Activated naive CD4-positive, alpha-beta T cell treated with anti-CD3 and anti-CD28 coated beads, Interleukin-2, amount 50 U/mL, for 24 hours (primary cell): Measurements from ENCODE around the gene VEZT.
A peak's percentile ranks its signal among the peaks of the same experiment; 100 is the strongest.

Source experiments
- H3K27ac Mint-ChIP-seq: one replicate; pipeline ENCODE4 v1.8.0; 2021; ENCODE audit warnings: mild to moderate bottlenecking, mixed read lengths
- H3K27me3 Mint-ChIP-seq: one replicate; pipeline ENCODE4 v1.8.0; 2021; ENCODE audit warnings: mixed read lengths
- H3K36me3 Mint-ChIP-seq: one replicate; pipeline ENCODE4 v1.8.0; 2021; ENCODE audit warnings: mixed read lengths
- H3K4me1 Mint-ChIP-seq: one replicate; pipeline ENCODE4 v1.8.0; 2021; ENCODE audit warnings: mixed read lengths
- H3K4me3 Mint-ChIP-seq: one replicate; pipeline ENCODE4 v1.8.0; 2021; ENCODE audit warnings: mild to moderate bottlenecking, mixed read lengths
- H3K9me3 Mint-ChIP-seq: one replicate; pipeline ENCODE4 v1.8.0; 2021; ENCODE audit warnings: mixed read lengths

The VEZT gene

GRCh38 chr12:95212586-95212985 is 5.0 kb upstream of the VEZT start:
- no peak overlapping the region for H3K4me3 Mint-ChIP-seq
- no peaks in the 10 kb centered on the region for H3K9me3 Mint-ChIP-seq
- no peaks in the 10 kb centered on the region for H3K27me3 Mint-ChIP-seq
- H3K27ac Mint-ChIP-seq = no peak overlapping the region
- peaks cover 14% of the 10 kb centered on the region for H3K4me1 Mint-ChIP-seq
- H3K36me3 Mint-ChIP-seq = no peaks in the 10 kb centered on the region

DNA sequence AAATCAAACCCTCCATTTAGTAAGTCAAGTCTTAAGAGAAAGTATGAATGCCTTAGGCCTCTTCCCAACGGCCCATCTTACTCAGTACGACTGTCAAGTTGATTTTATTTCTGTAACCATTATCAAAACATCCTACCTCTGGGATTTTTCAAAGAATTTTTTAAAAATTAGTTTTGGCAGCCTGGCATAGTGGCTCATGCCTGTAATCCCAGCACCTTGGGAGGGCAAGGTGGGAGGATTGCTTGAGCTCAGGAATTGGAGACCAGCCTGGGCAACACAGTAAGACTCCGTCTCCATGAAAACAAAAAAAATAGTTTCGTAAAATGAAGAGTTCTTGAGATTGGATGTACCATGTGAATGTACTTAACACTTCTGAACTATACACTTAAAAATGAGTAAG is 4.5 kb upstream of the VEZT start:
- H3K27me3 Mint-ChIP-seq = no peaks in the 10 kb centered on the region
- H3K36me3 Mint-ChIP-seq = no peaks in the 10 kb centered on the region
- H3K4me3 Mint-ChIP-seq = no peak overlapping the region
- H3K9me3 Mint-ChIP-seq = no peaks in the 10 kb centered on the region
- no peak overlapping the region for H3K27ac Mint-ChIP-seq
- H3K4me1 Mint-ChIP-seq = peaks cover 14% of the 10 kb centered on the region

GRCh38 chr12:95213928-95214327 is 3.7 kb upstream of the VEZT start:
- Mint-ChIP-seq H3K4me3 (no peak overlapping the region), H3K4me1 (peaks cover 22% of the 10 kb centered on the region), H3K27me3 (no peaks in the 10 kb centered on the region), H3K9me3 (no peaks in the 10 kb centered on the region), H3K27ac (no peak overlapping the region), H3K36me3 (no peaks in the 10 kb centered on the region)

DNA sequence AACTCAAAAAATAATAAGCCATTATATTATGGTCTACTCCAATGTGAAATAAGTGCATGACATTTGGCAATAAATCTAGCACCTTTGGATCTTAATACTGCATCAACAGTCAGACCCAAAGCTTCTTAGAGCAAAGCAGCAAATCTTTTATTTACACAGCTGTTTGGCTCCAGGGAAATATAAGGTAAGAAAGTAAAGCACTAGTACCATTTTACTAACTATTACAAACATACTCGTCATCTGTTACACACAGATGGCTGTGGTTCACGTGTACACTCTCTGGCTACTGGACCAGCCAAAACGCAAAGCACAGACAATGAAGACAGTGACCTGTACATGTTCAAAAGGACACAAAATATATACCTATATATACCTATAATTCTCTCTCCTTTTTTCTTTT is 3.1 kb upstream of the VEZT start:
- H3K27me3 Mint-ChIP-seq = no peaks in the 10 kb centered on the region
- H3K36me3 Mint-ChIP-seq = no peaks in the 10 kb centered on the region
- H3K27ac Mint-ChIP-seq = no peak overlapping the region
- peaks cover 26% of the 10 kb centered on the region for H3K4me1 Mint-ChIP-seq
- H3K4me3 Mint-ChIP-seq = no peak overlapping the region
- H3K9me3 Mint-ChIP-seq = no peaks in the 10 kb centered on the region

DNA sequence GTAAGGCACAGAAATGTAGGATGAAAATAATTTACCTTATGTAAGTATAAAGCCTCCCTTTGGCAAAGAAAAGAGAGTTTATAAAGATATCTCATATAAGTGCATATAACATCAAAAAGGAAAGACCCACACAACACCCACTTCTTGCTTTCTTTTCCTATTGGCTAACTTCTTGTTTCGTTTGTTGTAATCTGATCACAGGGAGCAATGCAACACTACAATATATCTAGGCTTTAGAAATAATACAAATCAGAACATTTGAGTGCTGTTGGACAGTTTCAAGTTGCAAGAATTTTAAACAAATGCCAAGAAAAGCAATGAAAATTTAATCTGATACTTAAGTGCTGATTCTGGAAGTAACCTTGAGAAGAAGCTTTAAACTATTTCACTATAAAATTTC is 1.7 kb upstream of the VEZT start:
- no peak overlapping the region for H3K27ac Mint-ChIP-seq
- no peaks in the 10 kb centered on the region for H3K36me3 Mint-ChIP-seq
- no peaks in the 10 kb centered on the region for H3K9me3 Mint-ChIP-seq
- H3K4me1 Mint-ChIP-seq = peaks cover 39% of the 10 kb centered on the region
- peak overlapping the region; percentile 97 for H3K4me3 Mint-ChIP-seq
- no peaks in the 10 kb centered on the region for H3K27me3 Mint-ChIP-seq

GRCh38 chr12:95216711-95217376 is 763 bp upstream of the VEZT start:
- H3K9me3 Mint-ChIP-seq = no peaks in the 10 kb centered on the region
- H3K27me3 Mint-ChIP-seq = no peaks in the 10 kb centered on the region
- H3K4me1 Mint-ChIP-seq = peaks cover 42% of the 10 kb centered on the region
- H3K36me3 Mint-ChIP-seq = no peaks in the 10 kb centered on the region
- peak overlapping the region; percentile 46 for H3K27ac Mint-ChIP-seq
- peak overlapping the region; percentile 97 for H3K4me3 Mint-ChIP-seq

DNA sequence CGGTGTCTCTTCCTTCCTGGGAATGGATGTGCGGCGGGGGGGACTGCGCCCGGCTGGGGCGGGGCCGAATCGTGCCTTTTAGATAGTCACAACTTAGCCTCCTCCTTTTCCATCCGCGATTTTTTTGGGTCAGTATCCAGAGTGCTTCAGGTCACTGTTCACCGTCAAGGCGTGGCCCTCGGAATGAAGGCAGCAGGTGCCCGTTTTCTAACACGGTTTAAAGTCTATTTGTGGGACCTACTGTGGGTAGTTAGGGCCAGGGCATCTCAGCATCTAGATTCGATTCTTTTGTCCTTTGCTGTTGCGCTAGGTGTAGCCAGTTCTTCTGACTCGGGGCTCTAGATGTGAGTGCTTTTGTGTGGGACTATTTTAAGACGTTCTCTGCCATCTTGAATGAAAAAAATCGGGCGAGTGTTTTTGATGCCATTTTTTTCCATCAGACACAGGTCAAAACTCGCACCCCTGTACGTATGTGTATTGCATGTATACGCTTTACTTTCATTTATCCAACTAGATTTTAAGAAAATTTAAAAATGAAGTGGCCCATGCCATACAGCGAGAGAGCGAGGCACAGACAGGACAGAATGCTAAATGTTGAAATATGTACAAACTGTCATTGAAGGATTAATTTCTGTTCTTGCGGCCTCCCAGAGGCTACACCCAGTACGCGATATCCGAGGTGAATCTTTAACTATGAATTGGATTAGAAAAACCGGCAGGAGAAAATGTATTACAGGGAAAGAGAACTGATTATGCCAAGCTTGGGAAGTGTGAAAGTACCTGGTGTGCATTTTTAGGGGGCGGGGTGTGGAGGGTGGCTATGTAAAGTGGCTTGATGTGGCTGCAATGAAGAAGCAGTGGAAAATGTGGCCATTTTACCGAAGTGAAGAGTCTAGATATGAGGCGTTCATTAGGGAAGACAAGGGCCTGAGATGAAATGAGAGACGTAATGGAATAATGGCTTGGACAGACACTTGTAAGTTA is 835 bp downstream of the VEZT start:
- no peaks in the 10 kb centered on the region for H3K36me3 Mint-ChIP-seq
- no peaks in the 10 kb centered on the region for H3K9me3 Mint-ChIP-seq
- H3K27ac Mint-ChIP-seq = peak overlapping the region; percentile 98
- no peaks in the 10 kb centered on the region for H3K27me3 Mint-ChIP-seq
- H3K4me1 Mint-ChIP-seq = peaks cover 53% of the 10 kb centered on the region
- H3K4me3 Mint-ChIP-seq = peak overlapping the region; percentile 97

- Mint-ChIP-seq H3K27ac (no peak overlapping the region), H3K4me3 (peak overlapping the region; percentile 47), H3K9me3 (no peaks in the 10 kb centered on the region), H3K36me3 (peaks cover 9% of the 10 kb centered on the region), H3K27me3 (no peaks in the 10 kb centered on the region), H3K4me1 (peaks cover 68% of the 10 kb centered on the region)
Observed at GRCh38 chr12:95220190-95220589, 2.6 kb downstream of the VEZT start.

GRCh38 chr12:95220726-95221125 is 3.1 kb downstream of the VEZT start:
- H3K4me1 Mint-ChIP-seq = peaks cover 68% of the 10 kb centered on the region
- no peaks in the 10 kb centered on the region for H3K27me3 Mint-ChIP-seq
- no peaks in the 10 kb centered on the region for H3K9me3 Mint-ChIP-seq
- no peak overlapping the region for H3K27ac Mint-ChIP-seq
- H3K36me3 Mint-ChIP-seq = peaks cover 9% of the 10 kb centered on the region
- H3K4me3 Mint-ChIP-seq = no peak overlapping the region

- H3K36me3 Mint-ChIP-seq = peaks cover 12% of the 10 kb centered on the region
- H3K9me3 Mint-ChIP-seq = no peaks in the 10 kb centered on the region
- H3K27me3 Mint-ChIP-seq = no peaks in the 10 kb centered on the region
- peaks cover 66% of the 10 kb centered on the region for H3K4me1 Mint-ChIP-seq
- peak overlapping the region; percentile 70 for H3K27ac Mint-ChIP-seq
- no peak overlapping the region for H3K4me3 Mint-ChIP-seq
Observed at GRCh38 chr12:95224202-95225170, 6.9 kb downstream of the VEZT start.

DNA sequence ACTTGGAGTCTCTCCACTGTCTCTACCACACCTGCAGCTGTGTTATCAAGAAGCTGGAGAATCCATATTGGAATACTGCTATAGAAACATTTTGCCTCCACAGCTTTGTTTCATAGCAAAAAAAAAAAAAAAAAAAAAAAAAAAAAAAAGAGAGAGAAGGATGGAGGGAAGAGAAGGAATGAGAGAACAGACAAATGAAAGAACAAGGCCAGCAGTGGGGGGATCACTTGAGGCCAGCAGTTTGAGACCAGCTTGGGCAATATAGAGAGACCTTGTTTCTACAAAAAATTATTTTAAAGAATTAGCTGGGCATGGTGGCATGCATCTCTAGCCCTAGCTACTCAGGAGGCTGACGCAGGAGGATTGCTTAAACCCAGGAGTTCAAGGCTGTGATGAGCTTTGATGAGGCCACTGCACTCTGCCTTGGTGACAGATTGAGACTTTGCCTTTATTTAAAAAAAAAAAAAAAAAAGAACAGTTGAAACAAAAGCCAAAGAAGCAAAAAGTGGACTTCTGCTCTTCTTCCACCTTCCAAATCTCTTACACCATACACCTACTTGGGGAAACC is 8.1 kb downstream of the VEZT start:
- no peak overlapping the region for H3K27ac Mint-ChIP-seq
- no peaks in the 10 kb centered on the region for H3K27me3 Mint-ChIP-seq
- peaks cover 12% of the 10 kb centered on the region for H3K36me3 Mint-ChIP-seq
- no peak overlapping the region for H3K4me3 Mint-ChIP-seq
- H3K9me3 Mint-ChIP-seq = no peaks in the 10 kb centered on the region
- H3K4me1 Mint-ChIP-seq = peaks cover 62% of the 10 kb centered on the region

GRCh38 chr12:95227818-95228356 is 10.3 kb downstream of the VEZT start:
- no peak overlapping the region for H3K27ac Mint-ChIP-seq
- no peaks in the 10 kb centered on the region for H3K27me3 Mint-ChIP-seq
- no peaks in the 10 kb centered on the region for H3K9me3 Mint-ChIP-seq
- peaks cover 12% of the 10 kb centered on the region for H3K36me3 Mint-ChIP-seq
- H3K4me3 Mint-ChIP-seq = no peak overlapping the region
- peaks cover 60% of the 10 kb centered on the region for H3K4me1 Mint-ChIP-seq

DNA sequence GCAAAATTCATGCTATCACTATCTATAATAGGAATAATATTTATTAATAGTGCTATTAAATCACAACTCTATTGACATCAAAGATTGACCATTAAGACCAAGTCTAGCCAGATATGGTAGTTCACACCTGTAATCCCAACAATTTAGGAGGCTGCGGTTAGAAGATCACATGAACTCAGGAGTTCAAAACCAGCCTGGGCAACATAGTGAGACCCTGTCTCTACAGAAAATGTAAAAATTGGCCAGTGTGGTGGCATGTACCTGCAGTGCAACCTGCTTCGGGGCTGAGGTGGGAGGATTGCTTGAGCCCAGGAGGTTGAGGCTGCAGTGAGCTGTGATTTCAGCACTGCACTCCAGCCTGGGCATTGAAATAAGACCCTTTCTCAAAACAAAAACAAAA is 11.0 kb downstream of the VEZT start:
- no peaks in the 10 kb centered on the region for H3K9me3 Mint-ChIP-seq
- H3K27ac Mint-ChIP-seq = no peak overlapping the region
- H3K4me1 Mint-ChIP-seq = peaks cover 57% of the 10 kb centered on the region
- peaks cover 12% of the 10 kb centered on the region for H3K36me3 Mint-ChIP-seq
- no peak overlapping the region for H3K4me3 Mint-ChIP-seq
- no peaks in the 10 kb centered on the region for H3K27me3 Mint-ChIP-seq

- Mint-ChIP-seq H3K36me3 (peaks cover 9% of the 10 kb centered on the region), H3K27ac (no peak overlapping the region), H3K9me3 (no peaks in the 10 kb centered on the region), H3K27me3 (no peaks in the 10 kb centered on the region), H3K4me1 (peaks cover 47% of the 10 kb centered on the region), H3K4me3 (no peak overlapping the region)
Observed at GRCh38 chr12:95229636-95230035, 12.0 kb downstream of the VEZT start.

- no peak overlapping the region for H3K27ac Mint-ChIP-seq
- peaks cover 42% of the 10 kb centered on the region for H3K4me1 Mint-ChIP-seq
Observed at GRCh38 chr12:95230313-95230712, 12.7 kb downstream of the VEZT start.

More at GRCh38 chr12:95230313-95230712, 12.7 kb downstream of the VEZT start:
- Mint-ChIP-seq H3K4me3 (no peak overlapping the region), H3K36me3 (peaks cover 5% of the 10 kb centered on the region), H3K9me3 (no peaks in the 10 kb centered on the region), H3K27me3 (no peaks in the 10 kb centered on the region)
